Fibroblast of skin of left biceps (primary cell): ENCODE data around the gene HBQ1.
"Not testable (repeated sequence)": the region's sequence is repeated elsewhere in the genome, so short reads cannot be mapped to it uniquely, and the experiment has no call there.

Experiments
- DNase-seq, 2 experiments: peaks; one replicate each; pipeline ENCODE4 v3.0.0-alpha.2; 2013; ENCODE audit warnings: low read depth in 2 of 2

HBQ1 gene

DNA sequence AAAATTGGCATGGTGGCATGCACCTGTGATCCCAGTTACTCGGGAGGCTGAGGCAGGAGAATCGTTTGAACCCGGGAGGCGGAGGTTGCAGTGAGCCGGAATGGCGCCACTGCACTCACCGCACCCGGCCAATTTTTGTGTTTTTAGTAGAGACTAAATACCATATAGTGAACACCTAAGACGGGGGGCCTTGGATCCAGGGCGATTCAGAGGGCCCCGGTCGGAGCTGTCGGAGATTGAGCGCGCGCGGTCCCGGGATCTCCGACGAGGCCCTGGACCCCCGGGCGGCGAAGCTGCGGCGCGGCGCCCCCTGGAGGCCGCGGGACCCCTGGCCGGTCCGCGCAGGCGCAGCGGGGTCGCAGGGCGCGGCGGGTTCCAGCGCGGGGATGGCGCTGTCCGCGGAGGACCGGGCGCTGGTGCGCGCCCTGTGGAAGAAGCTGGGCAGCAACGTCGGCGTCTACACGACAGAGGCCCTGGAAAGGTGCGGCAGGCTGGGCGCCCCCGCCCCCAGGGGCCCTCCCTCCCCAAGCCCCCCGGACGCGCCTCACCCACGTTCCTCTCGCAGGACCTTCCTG is at the start of gene HBQ1:
HBQ1 (plus strand) TSS at position 359 of the 575 bp plus-strand sequence; CDS start at position 387, 28 bp downstream.
- DNase-seq: no peak

DNA sequence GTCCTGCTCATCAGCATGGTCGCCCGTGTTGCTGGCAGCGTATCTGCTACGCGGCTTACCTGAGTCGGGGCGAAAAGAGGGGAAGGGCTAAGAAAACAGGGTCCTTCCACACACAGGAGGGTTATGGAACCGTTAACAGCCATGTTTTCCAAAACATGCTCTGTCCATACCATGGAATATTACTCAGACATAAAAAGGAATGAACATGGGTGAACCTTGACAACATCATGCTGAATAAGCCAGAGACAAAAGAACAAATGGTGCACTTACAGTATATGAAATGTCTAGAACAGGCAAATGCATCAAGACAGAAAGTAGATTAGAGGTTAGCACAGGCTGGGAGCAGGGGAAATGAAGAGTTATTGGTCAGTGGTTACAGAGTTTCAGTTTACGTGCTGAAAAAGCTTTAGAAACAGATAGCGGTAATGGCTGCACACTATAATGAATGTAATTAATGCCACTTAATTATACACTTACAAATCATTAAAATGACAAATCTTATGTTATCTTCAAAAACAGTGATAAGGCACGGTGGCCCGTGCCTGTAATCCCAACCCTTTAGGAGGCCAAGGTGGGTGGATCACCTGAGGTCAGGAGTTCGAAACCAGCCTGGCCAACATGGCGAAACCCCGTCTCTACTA is 49.6 kb upstream of the HBQ1 start:
- no peak for DNase-seq

DNA sequence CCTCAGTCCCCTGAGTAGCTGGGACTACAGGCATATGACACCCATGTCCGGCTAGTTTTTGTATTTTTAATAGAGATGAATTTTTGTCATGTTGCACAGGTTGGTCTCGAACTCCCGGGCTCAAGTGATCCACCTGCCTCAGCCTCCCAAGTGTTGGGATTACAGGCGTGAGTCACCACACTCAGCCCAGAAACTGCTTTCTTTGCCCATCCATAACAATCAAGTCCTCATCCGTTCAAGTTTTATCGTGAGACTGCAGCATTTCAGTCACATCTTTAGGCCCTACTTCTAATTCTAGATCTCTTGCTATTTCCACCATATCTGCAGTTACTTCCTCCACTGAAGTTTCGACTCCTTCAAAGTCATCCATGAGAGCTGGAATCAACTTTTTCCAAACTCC is 48.1 kb upstream of the HBQ1 start:
- DNase-seq: no peak

DNA sequence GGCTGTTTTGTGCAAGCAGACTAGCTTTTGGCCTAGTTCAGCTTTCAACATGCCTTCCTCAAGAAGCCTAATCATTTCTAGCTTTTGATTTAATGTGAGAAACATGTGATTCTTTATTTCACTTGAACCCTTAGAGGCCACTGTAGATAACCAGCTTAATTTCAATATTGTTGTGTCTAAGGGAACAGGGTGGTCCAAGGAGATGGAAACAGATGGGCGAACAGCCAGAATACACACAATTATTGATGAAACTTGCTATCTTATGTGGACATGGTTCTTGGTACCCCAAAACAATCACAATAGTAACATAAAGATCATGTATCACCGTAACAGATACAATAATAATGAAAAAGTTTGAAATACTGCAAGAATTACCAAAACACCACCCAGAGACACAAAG is 46.5 kb upstream of the HBQ1 start:
- DNase-seq: no peak

DNA sequence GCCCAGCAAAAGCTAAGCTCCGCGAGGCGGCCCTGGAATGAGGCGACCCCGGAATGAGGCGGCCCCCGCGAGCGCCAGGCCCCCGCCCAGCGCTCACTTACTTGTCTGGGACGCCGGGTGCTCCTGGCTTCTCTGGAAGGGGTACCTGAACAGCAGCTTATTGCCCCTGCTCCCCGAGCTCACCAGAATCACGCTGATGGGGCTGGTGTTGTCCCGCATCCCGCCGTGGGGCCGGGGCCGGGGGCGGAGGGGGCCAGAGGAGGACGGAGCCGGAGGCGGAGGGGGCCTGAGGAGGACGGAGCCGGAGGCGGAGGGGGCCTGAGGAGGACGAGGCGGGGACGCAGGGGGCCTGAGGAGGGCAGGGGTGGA is 42.2 kb upstream of the HBQ1 start:
- no peak for DNase-seq

DNA sequence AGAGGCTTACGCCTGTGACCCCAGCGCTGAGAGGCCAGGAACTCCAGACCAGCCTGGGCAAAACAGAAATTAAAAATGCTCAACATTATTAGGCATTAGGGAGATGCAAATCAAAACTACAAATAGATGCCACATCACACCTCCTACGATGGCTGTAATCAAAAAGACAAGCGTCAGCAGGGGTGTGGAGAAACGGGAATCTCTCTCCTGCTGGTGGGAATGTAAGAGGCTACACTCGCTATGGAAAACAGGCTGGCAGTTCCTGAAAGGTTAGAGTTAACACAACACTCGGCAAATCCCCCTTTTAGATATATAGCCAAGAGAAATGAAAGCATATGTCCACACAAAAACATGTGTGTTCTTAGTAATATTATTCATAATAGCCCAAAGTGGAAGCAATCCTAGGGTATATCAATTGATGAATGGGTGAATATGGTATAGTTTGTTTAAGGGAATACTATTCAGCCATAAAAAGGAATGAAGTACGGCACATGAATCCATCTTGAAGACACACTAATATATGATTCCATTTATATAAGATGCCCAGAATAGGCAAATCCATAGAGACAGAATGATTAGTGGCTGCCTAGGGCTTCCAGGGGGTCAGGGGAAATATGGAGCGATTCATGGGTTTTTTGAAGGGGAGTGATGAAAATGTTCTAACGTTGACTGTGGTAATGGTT is 39.9 kb upstream of the HBQ1 start:
- DNase-seq: no peak

- DNase-seq: no peak
Observed at GRCh38 chr16:142405-142967, 37.8 kb upstream of the HBQ1 start.

- no peak for DNase-seq
Observed at GRCh38 chr16:143047-143446, 37.2 kb upstream of the HBQ1 start.

GRCh38 chr16:143456-143855 is 36.8 kb upstream of the HBQ1 start:
- DNase-seq: no peak

DNA sequence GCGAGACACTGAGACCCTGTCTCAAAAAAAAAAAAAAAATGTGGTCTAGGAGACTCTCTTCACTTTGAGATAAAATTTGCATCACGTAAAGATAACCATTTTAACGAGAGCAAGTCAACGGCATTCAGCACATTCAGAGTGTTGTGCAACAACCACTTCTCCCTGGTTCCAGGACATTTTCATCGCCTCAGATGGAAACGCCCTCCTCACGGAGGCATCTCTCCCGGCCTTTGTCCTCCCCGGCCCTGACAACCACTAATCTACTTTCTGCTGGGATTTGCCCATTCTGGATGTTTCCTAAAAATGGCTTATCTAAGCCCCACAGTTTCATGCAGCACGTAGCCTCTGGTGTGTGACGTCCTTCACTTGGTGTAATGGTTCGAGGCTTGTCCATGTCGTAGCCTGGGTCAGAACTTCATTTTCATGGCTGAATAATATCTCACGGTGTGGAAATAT is 35.4 kb upstream of the HBQ1 start:
- no peak for DNase-seq

DNA sequence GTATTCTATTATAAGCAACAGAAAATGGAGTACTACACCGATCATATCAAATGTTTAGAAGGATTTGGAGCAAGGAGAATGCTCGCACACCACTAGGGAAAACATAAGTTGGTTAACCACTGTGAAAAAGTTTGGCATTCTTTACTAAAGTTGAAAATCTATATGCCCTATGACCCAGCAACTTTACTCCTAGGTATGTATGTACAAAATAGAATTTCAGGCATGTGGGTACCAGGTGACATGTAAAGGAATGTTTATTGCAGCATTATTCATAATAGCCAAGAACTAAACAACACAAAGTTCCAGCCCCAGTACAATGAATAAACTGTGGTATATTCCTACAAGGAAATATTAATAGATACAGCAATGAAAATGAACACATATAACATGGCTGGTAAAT is 33.6 kb upstream of the HBQ1 start:
- no peak for DNase-seq

DNA sequence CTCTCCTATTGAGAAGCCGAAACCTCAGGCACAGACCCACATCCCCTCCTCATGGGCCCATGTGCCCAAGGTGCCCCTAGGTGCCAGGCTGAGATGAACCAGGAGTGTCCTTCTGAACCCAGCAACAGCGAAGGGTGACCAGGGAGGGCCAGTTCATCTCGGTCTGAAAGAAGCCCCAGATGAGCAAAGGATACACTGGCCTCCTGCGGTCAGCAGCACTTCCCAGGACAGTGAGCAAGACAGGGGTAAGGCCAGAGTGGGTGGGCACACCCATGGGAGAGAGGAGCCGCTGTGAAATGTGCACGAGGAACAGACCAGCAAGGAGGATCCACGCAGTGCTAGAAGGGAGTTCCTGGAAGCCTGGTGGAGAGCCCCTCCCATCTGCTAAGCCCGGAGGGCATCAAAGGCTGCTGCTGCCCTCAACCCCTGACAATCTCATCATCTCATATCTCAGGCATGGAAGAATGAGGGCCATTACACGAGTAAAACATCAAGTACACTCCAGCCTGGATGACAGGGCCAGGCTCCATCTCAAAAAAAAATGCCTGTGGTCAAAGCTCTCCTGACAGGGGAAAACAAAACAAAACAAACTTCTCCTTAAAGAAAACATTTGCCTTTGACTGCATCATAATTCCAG is 31.1 kb upstream of the HBQ1 start:
- DNase-seq: no peak

GRCh38 chr16:152141-153128 is 27.8 kb upstream of the HBQ1 start, which contains the start of gene HBZ:
TSS of gene HBZ (plus strand) at chr16:152644. CDS start at chr16:152910, 266 bp downstream.
- DNase-seq: no peak

- not testable (repeated sequence) for DNase-seq
Observed at GRCh38 chr16:153129-153521, 27.1 kb upstream of the HBQ1 start.

DNA sequence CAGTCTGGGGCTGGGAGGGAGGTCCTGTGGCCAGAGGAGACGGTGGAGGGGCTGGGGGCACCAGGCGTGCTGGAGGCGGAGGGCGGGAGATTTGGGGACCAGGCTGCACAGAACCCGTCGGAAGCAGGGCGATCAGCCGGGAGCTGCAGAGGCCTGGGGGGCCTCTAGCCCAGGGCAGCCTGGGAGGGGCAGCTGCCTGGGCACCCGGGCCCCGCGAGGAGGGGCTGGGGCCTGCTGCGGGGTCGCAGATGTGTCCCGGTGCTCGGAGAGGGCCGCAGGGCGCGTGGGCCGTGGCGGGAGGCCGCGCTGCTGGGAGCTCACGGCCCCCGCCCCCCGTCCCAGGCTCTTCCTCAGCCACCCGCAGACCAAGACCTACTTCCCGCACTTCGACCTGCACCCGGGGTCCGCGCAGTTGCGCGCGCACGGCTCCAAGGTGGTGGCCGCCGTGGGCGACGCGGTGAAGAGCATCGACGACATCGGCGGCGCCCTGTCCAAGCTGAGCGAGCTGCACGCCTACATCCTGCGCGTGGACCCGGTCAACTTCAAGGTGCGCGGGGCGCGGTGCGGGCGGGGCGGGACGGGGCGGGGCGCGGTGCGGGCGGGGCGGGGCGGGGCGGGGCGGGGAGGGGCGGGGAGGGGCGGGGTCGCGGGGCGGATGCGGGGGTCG is 26.6 kb upstream of the HBQ1 start:
- DNase-seq: not testable (repeated sequence)

- DNase-seq: no peak
Observed at GRCh38 chr16:154217-155030, 25.8 kb upstream of the HBQ1 start.

- DNase-seq: no peak
Observed at GRCh38 chr16:155031-155398, 25.2 kb upstream of the HBQ1 start.

DNA sequence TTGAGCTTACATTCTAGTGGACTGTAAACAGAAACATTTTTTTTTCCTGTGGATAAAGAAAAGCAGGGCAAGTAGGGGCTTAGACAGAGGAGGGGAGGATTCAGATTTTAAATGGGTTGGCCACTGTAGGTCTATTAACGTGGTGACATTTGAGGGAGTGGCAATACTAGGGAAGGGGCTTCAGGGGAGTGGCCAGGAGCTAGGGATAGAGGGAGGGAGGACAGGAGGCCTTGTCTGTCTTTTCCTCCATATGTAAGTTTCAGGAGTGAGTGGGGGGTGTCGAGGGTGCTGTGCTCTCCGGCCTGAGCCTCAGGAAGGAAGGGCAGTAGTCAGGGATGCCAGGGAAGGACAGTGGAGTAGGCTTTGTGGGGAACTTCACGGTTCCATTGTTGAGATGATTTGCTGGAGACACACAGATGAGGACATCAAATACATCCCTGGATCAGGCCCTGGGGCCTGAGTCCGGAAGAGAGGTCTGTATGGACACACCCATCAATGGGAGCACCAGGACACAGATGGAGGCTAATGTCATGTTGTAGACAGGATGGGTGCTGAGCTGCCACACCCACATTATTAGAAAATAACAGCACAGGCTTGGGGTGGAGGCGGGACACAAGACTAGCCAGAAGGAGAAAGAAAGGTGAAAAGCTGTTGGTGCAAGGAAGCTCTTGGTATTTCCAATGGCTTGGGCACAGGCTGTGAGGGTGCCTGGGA is 21.0 kb upstream of the HBQ1 start:
- no peak for DNase-seq

- DNase-seq: not testable (repeated sequence)
Observed at GRCh38 chr16:160242-160641, 20.0 kb upstream of the HBQ1 start.
